Activated CD8-positive, alpha-beta memory T cell treated with anti-CD3 and anti-CD28 coated beads, Interleukin-2, amount 10 ng/mL, durations not matched to agents 7 days and 5 days (primary cell): ENCODE results near the gene FNDC1. TPM values are rescaled to one million over a fixed set of nuclear protein-coding genes. Genes with fewer than 3 reads are reported as not detected.
A peak's percentile ranks its signal among the peaks of the same experiment; 100 is the strongest.
"Not testable (repeated sequence)": the region's sequence is repeated elsewhere in the genome, so short reads cannot be mapped to it uniquely, and the experiment has no call there.

Source experiments
- ATAC-seq: fragments of 150-1000 bp; cut with Tn5 transposase; one replicate; pipeline ENCODE4 v1.10.0; 2021; ENCODE audit warnings: moderate library complexity
- CTCF ChIA-PET: fragments of 350-600 bp; sonication (Branson Sonifier 250); formaldehyde crosslinking; loops from one replicate; lab custom pipeline; 2021; ENCODE audit warnings: antibody characterized with exemption; lab: Charles Lee
- DNase-seq: peaks from one replicate; pipeline ENCODE4 v3.0.0-alpha.2; 2020
- H3K27ac Mint-ChIP-seq: one replicate; pipeline ENCODE4 v1.8.0; 2021; ENCODE audit warnings: mild to moderate bottlenecking, mixed read lengths
- H3K27me3 Mint-ChIP-seq: one replicate; pipeline ENCODE4 v1.8.0; 2021; ENCODE audit warnings: mixed read lengths
- H3K36me3 Mint-ChIP-seq: one replicate; pipeline ENCODE4 v1.8.0; 2021; ENCODE audit warnings: mild to moderate bottlenecking, mixed read lengths
- H3K4me1 Mint-ChIP-seq: one replicate; pipeline ENCODE4 v1.8.0; 2021; ENCODE audit warnings: mixed read lengths
- H3K4me3 Mint-ChIP-seq: one replicate; pipeline ENCODE4 v1.8.0; 2021; ENCODE audit warnings: mild to moderate bottlenecking, moderate library complexity, mixed read lengths
- H3K9me3 Mint-ChIP-seq: one replicate; pipeline ENCODE4 v1.8.0; 2022; ENCODE audit warnings: low read depth, mixed read lengths
- total RNA-seq, 2 experiments: library from RNA; stranded (reverse); gene quantifications; one replicate each; pipeline ENCODE4 v1.2.3, GENCODE V29; 2021

Gene FNDC1
- total RNA-seq: not detected

DNA sequence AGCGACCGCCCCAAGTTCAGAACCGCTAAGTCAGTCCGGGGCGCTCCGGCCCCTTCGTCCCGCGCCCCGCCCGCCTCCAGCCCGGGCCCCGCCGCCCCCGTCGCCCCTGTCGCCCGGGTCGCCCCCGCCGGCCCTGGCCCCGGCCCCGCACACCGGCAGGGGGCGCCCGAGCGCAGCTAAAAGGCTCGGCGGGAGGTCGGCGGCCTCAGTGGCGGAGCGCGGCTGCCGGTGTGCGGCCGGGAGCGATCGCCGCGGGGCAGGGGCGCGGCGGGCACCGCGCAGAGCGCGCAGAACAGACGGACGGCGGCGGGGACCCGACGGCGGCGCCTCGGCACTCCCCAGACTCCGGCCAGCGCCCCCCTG, at the start of gene FNDC1:
Gene FNDC1, plus strand, starts transcription at position 208 of the 363 bp plus-strand sequence. CDS start 197 bp downstream, outside the sequence.
- DNase-seq (peak; percentile 65), ATAC-seq (peak; percentile 95)
- Mint-ChIP-seq H3K27me3 (peaks cover 89% of the 10 kb centered on the region), H3K27ac (no peak within 1 kb of the TSS), H3K4me1 (peaks cover 18% of the 10 kb centered on the region), H3K4me3 (peak within 1 kb of the TSS; percentile 57), H3K9me3 (no peaks in the 10 kb centered on the region), H3K36me3 (no peaks in the 10 kb centered on the region)
- CTCF ChIA-PET: interaction anchor here (0.6 to 6.2 kb wide), 5 partner anchors 11 to 486 kb away, joined by 3 to 57 read pairs (median 3); no protein-coding TSS in a partner anchor

DNA sequence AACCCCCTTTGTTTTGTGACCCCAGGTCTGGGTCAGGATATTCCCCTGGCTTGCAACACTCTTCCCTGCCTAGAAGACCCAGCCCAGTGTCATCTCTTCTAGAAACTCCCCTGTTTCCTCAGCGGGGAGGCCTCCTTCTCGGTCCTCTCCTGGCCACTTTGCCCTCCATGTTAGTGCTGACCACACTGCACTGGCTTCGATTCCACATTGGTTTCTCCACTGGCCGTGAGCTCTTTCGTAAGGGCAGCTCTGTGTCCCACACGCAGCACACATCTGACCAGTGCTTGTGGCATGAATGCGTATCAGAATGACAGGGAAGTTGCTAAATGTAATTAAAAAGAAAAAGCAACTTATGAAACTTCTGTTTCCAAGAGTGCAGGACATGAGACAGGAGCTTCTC, 49.4 kb upstream of the FNDC1 start:
- DNase-seq: peak; percentile 35
- CTCF ChIA-PET: interaction anchor here (1.2 to 3.9 kb wide), 4 partner anchors 11 to 111 kb away, joined by 4 to 25 read pairs (median 4); no protein-coding TSS in a partner anchor
- Mint-ChIP-seq H3K4me3 (no peak overlapping the region), H3K27ac (no peak overlapping the region), H3K27me3 (peaks cover 7% of the 10 kb centered on the region), H3K36me3 (no peaks in the 10 kb centered on the region), H3K9me3 (no peaks in the 10 kb centered on the region), H3K4me1 (peaks cover 3% of the 10 kb centered on the region)
- ATAC-seq: no peak

DNA sequence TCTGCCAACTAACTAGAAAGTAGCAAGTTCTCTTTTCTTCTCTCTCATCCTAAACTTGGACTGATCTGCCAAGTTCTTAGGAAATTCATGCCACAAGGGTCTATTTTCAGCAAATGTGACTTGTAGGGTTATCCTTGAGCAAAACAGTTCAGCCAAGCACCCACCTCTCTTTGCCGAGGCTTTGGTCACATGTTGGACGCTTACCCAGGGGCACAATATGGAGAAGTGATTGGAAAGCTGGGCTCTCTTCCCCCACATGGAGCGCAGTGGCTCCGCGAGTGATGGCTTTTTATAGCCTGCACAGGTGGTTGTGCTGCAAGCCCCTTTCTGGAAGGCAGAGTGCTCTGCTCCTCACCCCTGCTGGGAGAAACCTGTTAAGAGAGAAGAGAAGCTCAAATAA, 47.7 kb upstream of the FNDC1 start:
- Mint-ChIP-seq H3K4me3 (no peak overlapping the region), H3K4me1 (no peaks in the 10 kb centered on the region), H3K27me3 (peaks cover 7% of the 10 kb centered on the region), H3K9me3 (no peaks in the 10 kb centered on the region), H3K36me3 (no peaks in the 10 kb centered on the region), H3K27ac (no peak overlapping the region)
- DNase-seq: peak; percentile 38
- no peak for ATAC-seq
- CTCF ChIA-PET: interaction anchor here (1.4 to 3.9 kb wide), 4 partner anchors 10 to 108 kb away, joined by 3 to 25 read pairs (median 6); no protein-coding TSS in a partner anchor

DNA sequence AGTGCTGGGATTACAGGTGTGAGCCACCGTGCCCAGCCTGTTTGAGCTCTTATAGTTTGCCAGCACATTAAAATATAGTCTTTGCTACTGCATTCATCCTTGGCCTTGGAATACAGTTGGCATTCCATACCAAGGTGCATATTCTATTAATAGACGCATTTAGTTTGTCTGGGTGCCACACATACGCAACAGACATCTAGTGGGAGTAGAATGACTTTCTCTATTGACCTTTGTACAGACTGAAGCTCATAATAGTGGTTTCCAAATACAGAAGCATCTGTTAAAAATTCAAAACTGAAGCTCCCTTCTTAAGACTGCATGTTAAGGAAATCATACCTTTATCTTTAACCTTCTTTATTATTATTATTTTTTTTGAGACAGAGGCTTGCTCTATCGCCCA, 46.7 kb upstream of the FNDC1 start:
- Mint-ChIP-seq H3K36me3 (no peaks in the 10 kb centered on the region), H3K9me3 (no peaks in the 10 kb centered on the region), H3K4me1 (no peaks in the 10 kb centered on the region), H3K4me3 (no peak overlapping the region), H3K27me3 (peaks cover 7% of the 10 kb centered on the region), H3K27ac (no peak overlapping the region)
- no peak for ATAC-seq
- CTCF ChIA-PET: interaction anchor here (0.8 to 2.3 kb wide), 4 partner anchors 12 to 109 kb away, joined by 3 to 16 read pairs (median 6); no protein-coding TSS in a partner anchor
- no peak for DNase-seq

DNA sequence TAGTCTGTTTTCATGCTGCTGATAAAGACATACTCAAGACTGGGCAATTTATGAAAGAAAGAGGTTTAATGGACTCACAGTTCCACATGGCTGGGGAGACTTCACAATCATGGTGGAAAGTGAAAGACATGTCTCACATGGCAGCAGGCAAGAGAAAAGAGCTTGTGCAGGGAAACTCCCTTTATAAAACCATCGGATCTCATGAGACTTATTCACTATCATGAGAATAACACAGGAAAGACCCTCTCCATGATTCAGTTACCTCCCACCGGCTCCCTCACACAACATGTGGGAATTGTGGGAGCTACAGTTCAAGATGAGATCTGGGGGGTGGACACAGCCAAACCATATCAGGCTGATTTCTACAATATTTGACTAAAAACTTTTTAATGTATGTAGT, 45.4 kb upstream of the FNDC1 start:
- not testable (repeated sequence) for H3K36me3 Mint-ChIP-seq, ATAC-seq, H3K27me3 Mint-ChIP-seq, H3K9me3 Mint-ChIP-seq, H3K4me3 Mint-ChIP-seq, H3K4me1 Mint-ChIP-seq, DNase-seq, H3K27ac Mint-ChIP-seq
- CTCF ChIA-PET: interaction anchor here (0.9 to 2.3 kb wide), 3 partner anchors 11 to 20 kb away, joined by 3 to 16 read pairs (median 4); no protein-coding TSS in a partner anchor

DNA sequence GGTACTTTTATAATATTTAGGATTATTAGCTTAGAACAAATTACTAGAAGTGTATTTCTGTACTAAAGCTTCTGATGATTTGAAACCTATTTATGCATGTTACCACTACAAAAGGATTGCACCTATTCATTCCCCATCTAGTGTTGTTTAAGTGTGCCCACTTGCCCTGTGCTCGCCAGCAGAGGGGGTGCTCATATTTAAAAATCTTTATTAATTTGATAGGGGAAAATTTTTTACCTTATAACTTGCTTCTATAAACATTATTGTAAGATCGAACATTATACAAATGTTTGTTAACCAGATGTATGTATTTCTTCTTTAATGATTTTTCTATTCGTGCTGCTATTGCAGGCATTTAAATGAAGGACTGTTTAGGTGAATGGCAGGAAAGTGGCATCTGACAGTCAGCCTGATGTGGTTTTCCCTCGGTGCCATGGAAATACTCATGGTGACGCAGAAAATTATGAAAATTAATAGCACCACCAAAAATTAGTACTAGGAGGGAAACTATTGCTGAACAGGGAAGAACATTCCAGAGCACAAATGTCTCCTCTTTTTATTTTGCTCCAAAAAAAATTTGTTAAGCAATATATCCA, 44.1 kb upstream of the FNDC1 start:
- Mint-ChIP-seq H3K36me3 (no peaks in the 10 kb centered on the region), H3K27me3 (peaks cover 7% of the 10 kb centered on the region), H3K27ac (no peak overlapping the region), H3K4me3 (no peak overlapping the region), H3K4me1 (no peaks in the 10 kb centered on the region), H3K9me3 (no peaks in the 10 kb centered on the region)
- CTCF ChIA-PET: interaction anchor here (2.5 kb wide), 2 partner anchors 10 to 18 kb away, joined by 7 to 15 read pairs; no protein-coding TSS in a partner anchor
- DNase-seq: no peak
- no peak for ATAC-seq

DNA sequence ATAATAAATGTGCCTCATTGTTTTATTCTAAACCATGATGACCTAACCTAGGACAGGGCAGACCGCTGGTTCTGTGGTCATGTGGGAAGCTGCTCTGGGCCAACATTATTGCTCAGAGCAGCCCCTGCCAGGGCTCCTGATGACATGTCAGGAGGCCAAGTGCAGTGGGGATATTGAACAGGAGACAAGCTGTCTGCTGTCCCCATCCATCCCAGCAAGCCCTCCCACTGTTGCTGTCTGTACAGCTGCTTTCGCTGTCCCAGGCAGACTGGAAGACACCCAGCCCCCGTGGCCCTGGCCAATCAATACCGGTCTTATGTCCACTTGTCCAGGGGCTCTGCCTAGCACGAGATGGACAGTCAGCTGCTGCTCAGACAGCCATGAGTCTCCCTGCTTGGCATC, 43.2 kb upstream of the FNDC1 start:
- no peak for ATAC-seq
- DNase-seq: no peak
- CTCF ChIA-PET: interaction anchor here (1.1 to 2.5 kb wide), 4 partner anchors 9 to 117 kb away, joined by 4 to 15 read pairs (median 6); no protein-coding TSS in a partner anchor
- no peak overlapping the region for H3K4me3 Mint-ChIP-seq
- H3K9me3 Mint-ChIP-seq: no peaks in the 10 kb centered on the region
- H3K4me1 Mint-ChIP-seq: no peaks in the 10 kb centered on the region
- H3K27me3 Mint-ChIP-seq: peaks cover 3% of the 10 kb centered on the region
- no peak overlapping the region for H3K27ac Mint-ChIP-seq
- H3K36me3 Mint-ChIP-seq: no peaks in the 10 kb centered on the region

DNA sequence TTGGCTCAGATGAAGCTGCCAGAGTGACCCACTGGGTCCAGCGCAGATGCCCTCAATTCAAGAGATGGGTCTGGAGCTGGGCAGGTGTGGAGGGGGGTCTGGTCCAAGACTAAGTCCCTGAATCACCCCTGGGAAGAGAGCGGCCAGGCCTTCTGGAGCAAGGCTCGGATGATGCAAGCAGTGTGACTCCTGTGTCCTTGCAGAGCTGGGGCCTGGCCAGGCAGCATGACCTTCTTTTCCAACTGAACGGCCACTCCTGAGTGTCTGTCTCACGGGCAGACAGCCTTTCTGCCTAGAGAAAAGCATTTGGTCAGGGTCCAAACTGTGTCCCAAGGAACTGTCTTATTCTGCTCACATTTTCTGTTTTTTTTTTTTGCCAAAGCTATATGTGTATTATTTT, 42.6 kb upstream of the FNDC1 start:
- H3K4me1 Mint-ChIP-seq: no peaks in the 10 kb centered on the region
- DNase-seq: no peak
- H3K9me3 Mint-ChIP-seq: no peaks in the 10 kb centered on the region
- no peak overlapping the region for H3K27ac Mint-ChIP-seq
- no peak overlapping the region for H3K4me3 Mint-ChIP-seq
- CTCF ChIA-PET: interaction anchor here (1.1 to 2.5 kb wide), 6 partner anchors 8 to 118 kb away, joined by 3 to 15 read pairs (median 5); no protein-coding TSS in a partner anchor
- ATAC-seq: no peak
- peaks cover 3% of the 10 kb centered on the region for H3K27me3 Mint-ChIP-seq
- no peaks in the 10 kb centered on the region for H3K36me3 Mint-ChIP-seq

DNA sequence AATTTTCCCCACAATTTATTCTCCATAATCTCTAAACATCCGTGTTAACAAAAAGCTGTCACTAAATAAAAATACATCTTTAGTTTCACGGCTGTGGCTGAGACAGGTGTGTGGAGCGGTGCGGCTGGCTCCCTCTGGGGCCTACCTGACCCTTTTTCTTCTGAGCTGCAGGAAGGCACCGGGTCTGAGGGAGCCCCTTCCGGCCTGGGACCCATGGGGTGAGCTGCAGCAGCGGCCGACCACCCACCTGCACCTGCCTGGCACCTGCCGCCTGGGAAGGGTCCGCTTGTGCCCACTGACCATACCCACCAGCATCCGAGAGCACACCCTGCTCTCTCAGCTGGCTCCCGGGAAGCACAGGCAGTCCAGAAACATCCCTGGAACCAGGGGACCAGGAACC, 41.5 kb upstream of the FNDC1 start:
- Mint-ChIP-seq H3K4me1 (no peaks in the 10 kb centered on the region), H3K9me3 (no peaks in the 10 kb centered on the region), H3K4me3 (no peak overlapping the region), H3K27ac (no peak overlapping the region), H3K36me3 (no peaks in the 10 kb centered on the region), H3K27me3 (peaks cover 3% of the 10 kb centered on the region)
- DNase-seq (no peak), ATAC-seq (no peak)
- CTCF ChIA-PET: interaction anchor here (1.3 to 2.0 kb wide), 5 partner anchors 9 to 119 kb away, joined by 3 to 7 read pairs (median 5); no protein-coding TSS in a partner anchor

DNA sequence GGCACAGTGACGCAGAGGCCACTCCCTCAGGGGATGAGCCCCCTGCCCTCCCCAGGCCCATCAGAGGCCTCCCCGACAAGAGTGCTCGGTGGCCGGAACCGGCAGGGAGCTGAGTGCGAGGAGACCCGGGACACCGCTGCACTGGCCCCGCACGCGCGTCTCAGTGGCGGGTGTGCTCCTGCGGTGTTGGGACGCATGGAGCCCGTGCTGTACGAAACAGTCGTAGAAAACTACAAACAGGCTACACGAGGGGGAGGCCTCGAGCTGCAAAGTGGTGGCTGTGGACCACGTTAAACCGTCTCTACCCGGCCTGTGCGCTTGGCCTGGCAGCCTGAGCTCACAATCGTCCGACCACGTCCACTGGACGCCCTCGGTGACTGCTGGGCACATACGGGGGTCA, 40.2 kb upstream of the FNDC1 start:
- H3K9me3 Mint-ChIP-seq: no peaks in the 10 kb centered on the region
- H3K4me1 Mint-ChIP-seq: peaks cover 3% of the 10 kb centered on the region
- no peak overlapping the region for H3K27ac Mint-ChIP-seq
- DNase-seq (no peak), ATAC-seq (no peak)
- H3K4me3 Mint-ChIP-seq: no peak overlapping the region
- H3K36me3 Mint-ChIP-seq: no peaks in the 10 kb centered on the region
- CTCF ChIA-PET: interaction anchor here (1.2 to 9.4 kb wide), 5 partner anchors 13 to 142 kb away, joined by 3 to 165 read pairs (median 5); no protein-coding TSS in a partner anchor
- H3K27me3 Mint-ChIP-seq: no peaks in the 10 kb centered on the region

DNA sequence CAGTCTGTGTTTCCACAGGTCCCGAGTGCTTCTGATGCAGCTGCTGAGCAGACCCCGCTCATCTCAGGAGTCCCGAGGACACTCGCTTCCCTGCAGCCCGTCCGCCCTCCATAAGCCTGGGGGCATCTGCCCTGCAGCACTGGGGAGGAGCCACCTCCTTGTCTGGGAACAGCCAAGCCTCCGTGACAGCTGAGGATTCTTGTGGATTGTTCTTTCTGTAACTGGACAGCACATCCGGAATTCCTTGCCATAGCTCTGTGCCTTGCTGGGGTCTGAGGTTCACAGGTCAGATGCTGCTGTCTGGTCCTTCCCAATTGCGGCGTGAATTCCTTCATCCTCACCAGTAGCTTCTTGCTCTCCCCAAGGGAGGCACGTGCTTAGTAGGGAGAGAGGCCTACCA, 38.4 kb upstream of the FNDC1 start:
- Mint-ChIP-seq H3K4me3 (no peak overlapping the region), H3K4me1 (peaks cover 7% of the 10 kb centered on the region), H3K36me3 (no peaks in the 10 kb centered on the region), H3K9me3 (no peaks in the 10 kb centered on the region), H3K27ac (no peak overlapping the region), H3K27me3 (peaks cover 7% of the 10 kb centered on the region)
- no peak for DNase-seq
- no peak for ATAC-seq
- CTCF ChIA-PET: interaction anchor here (1.6 to 9.4 kb wide), 3 partner anchors 10 to 125 kb away, joined by 3 to 165 read pairs (median 4); no protein-coding TSS in a partner anchor

DNA sequence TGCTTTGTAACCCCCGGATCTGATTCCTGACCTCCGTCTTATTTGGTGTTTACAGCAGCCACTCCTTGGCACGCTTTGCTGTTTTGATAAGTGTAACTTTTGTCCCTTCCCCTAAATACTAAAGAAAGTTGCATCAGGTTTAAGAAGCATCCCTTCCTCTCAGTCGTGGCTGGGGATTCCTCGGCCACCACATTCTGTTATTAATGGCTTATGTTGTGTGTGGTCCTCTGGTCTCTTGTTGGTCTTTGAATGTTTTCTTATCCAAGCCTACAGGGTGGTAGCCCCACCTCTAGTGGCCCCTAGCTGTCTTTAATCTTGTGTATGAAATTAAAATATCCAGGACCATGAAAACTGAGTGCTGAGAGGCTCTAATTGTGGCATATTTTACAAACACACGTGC, 37.5 kb upstream of the FNDC1 start:
- Mint-ChIP-seq H3K4me3 (no peak overlapping the region), H3K27me3 (peaks cover 12% of the 10 kb centered on the region), H3K4me1 (peaks cover 7% of the 10 kb centered on the region), H3K27ac (no peak overlapping the region), H3K9me3 (no peaks in the 10 kb centered on the region), H3K36me3 (no peaks in the 10 kb centered on the region)
- ATAC-seq (no peak), DNase-seq (no peak)
- CTCF ChIA-PET: interaction anchor here (1.0 to 9.4 kb wide), 3 partner anchors 11 to 126 kb away, joined by 3 to 165 read pairs (median 4); no protein-coding TSS in a partner anchor

DNA sequence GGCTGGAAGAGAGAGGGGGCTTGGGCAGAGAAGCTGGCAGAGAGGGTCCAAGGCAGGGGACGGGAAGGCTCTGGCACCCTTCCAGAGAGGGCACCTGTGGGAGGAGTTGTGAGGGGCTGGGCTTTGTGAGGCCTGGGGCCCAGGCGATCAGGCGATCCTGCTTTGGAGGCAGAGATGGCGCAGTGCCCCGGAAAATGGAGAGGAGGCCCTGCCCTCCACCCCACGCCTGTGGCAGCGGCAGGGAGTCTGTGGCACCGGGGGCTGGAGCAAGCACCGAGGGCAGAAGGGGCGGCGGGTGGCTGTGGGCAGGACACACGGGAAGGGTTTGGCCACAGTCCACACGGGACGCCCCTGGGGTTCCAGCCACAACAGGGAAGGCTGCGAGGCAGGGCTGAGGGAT, 36.5 kb upstream of the FNDC1 start:
- Mint-ChIP-seq H3K27ac (no peak overlapping the region), H3K4me3 (no peak overlapping the region), H3K27me3 (peaks cover 19% of the 10 kb centered on the region), H3K9me3 (no peaks in the 10 kb centered on the region), H3K36me3 (no peaks in the 10 kb centered on the region), H3K4me1 (peaks cover 7% of the 10 kb centered on the region)
- no peak for ATAC-seq
- no peak for DNase-seq
- CTCF ChIA-PET: interaction anchor here (1.0 to 9.4 kb wide), 7 partner anchors 10 to 133 kb away, joined by 3 to 165 read pairs (median 16); partner anchors contain the start of genes RSPH3 and TAGAP
